HG03280 (cell line): ENCODE measurements around the gene SLC27A3.

ENCODE experiments used
- ATAC-seq: cut with Tn5 transposase; IDR thresholded peaks from one replicate; pipeline ENCODE4 v1.9.1; 2021; ENCODE audit warnings: mild to moderate bottlenecking, moderate library complexity; ENCODE audit not compliant: unreplicated experiment

Gene SLC27A3

DNA sequence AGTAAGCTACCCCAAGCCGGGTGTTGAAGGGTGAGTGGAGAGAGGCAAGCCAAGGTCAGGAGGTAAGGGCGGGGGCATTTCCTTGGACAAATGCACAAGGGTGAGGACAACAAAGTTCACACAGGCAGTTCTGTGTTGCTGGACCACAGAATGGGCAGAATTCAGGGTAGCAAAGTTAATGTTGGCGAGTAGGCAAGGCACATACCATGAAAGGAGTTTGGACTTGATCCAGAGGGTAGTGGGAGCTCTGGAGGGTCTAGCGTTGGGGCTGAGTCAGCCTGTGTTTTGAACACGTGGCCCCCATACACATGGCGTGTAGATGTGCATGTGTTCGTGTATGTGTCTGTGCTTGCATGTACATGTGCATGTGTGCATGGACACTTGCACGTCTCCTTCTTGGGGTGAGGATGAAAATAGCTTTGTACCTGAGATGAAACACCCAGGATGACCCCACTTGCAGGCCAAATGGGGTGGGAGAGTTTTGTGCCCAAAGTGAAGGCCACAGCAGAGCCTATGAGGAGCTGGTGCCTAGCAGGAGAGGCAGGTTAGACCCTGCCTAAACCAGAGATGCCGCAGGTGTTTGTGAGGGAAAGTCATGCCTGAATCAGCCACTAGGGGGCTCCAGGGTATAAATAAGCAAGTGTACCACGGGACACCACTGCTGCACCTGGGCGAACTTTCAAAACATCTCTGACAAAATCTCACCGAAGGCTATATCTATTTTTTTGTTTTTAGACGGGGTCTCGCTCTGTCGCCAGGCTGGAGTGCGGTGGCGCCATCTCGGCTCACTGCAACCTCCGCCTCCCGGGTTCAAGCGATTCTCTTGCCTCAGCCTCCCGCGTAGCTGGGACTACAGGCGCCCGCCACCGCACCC, 21.8 kb downstream of the SLC27A3 start:
- peak; percentile 52 for ATAC-seq

DNA sequence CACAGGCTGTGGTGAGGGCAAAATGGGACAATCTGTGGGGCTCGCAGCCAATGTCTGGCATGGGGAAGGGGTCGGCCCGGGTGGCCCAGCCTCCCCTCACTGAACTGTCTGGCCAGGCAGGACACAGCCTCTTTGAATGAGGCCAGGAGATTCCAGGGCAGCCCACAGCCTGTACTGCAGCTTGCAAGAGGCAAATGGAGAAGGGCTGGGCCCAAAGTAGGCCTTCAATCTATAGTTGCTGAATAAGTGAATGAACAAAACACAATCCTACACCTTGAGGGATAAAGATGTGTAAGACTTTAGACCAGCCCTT, 23.2 kb downstream of the SLC27A3 start:
- no peak for ATAC-seq

DNA sequence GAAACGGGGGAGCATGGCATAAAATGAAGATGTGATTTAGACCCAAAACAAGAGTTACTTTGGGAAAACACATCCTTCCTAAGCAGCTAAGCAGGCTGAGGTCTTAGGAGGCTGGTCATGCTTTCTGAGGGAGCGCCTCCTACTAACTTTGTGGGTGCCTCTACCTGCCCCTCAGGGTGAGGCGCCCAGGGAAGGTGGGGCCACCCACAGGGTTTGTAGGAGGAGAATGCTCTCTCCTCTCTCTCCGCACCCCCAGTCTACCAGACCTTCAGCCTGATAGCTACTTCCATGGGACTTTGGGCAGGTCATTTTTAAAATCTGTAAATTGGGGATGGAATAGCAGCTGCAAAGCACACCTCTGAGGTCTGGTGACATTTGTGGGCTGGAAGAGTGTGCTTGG, 23.8 kb downstream of the SLC27A3 start:
- no peak for ATAC-seq

DNA sequence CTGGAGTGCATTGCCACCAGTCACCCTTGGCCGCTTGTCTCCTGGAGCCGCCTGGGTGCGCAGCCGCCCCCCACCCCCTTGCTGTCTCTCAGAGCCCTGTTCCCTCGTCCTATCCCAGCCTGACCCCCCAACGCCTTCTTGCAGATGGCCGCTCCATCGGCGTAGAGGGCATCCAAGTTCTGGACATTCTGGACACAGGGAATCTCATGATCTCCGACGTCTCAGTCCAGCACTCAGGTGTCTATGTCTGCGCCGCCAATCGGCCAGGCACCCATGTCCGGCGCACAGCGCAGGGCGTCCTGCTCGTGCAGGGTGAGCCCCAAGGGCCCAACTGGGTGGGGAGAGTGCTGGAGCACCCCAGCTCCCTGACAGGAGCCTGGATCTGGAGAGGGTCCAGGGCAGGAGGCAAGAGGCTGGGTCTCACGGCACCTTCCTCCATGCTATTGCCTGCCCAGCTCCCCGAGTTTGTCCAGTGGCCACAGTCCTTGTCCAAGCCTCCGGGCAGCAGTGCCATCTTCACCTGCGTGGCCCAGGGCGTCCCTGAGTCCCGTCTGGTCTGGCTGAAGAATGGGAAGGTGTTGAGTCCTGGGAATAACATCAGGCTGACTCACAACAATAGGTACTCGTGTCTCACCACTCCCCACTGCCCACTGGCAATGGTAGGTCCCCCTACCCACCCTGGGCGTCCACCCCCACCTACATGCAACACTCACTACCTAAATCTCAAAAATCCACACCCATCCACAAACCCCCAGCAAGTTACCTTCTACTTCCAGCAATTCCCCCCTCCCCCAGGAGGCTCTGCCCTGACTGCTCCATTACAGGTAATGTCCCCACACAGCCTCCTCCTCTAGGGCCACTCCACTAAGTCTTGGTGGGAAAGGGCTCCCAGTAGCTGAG, 24.6 kb downstream of the SLC27A3 start:
- ATAC-seq, result no peak

DNA sequence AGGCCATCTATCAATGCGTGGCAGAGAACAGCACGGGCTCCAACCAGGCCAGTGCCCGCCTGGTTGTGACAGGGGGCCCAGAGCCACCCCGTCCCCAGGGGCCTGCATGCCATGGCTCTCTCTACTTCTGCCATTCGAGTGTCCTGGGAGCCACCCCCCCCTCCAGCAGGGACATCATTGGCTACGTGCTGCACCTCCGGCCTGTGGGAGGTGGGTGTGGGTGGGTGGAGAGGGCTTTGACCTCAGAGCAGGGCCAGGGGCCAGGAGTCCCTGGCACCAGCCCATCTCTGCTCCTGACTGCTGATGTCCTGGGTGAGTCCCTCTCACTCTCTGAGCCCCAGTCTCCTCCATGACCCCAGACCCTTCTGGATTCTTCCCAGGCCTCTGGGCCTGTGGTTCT, 25.3 kb downstream of the SLC27A3 start:
- no peak for ATAC-seq

DNA sequence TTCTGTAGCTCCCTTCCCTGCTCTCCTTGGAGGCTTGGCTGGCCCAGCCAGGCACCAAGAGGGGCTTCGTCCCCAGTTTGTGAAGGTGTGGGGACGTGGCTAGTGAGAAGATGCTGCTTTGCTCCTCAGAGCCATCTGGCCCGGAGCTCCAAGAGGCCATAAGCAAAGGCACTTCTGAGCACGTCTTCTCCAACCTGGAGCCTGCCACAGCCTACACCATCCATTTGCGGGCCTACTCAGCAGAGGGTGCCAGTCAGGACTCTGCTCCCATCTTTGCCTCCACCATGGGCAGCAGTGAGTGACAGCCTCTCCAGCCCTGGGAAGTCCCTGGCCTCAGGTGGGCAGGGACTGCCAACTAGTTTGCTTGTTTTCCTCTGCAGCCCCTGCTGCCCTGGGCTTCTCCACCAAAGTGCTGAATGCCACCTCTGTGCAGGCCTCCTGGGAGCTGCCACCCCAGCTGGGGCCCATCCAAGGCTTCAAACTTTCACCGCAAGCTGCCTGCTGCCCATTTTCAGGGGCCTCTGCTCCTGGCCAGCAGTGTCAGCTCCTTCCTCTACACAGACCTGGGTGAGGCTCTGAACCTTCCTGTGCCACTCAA, 25.9 kb downstream of the SLC27A3 start:
- ATAC-seq, result no peak

DNA sequence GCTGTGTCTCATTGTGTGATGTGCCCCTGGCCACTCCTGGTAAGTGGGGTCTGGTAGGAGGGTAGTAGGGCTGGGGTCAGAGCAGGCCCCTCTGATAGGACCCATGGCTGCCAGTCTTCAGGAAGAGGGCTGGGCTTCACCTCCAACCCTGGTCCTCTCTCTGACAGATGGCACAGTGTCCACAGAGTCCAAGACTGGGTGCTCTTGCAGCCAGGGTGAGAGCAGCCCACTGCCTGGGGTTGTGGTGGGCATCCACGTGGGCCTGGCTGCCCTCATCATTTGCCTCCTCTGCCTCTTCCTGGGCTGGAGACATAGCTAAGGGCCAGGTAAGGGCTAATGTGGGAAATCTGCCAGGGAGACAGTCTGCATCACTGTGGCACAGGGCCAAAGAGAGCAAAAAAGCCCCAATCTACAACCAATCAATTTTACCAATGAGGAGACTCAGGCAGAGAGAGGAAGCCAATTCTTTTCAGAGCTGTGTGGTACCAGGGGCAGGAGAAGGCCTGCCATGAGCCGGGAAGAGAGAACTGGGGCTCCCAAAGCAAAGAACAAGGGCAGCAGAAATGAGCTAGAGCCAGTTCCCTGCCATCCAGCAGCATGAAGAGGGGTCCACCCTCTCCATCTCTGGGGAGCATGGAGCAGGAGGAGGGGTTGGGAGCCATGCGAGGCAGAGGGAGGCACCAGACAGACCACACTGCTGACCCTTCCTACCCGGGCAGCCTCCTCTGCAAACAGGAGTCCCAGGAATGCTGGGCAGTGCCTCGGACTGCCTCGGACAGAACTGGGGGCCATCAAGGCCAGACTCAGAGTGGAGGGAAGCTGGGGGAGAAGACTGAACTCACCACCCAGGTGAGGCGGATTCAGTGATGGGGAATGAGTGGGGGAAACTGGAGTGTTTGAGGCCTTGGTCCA, 26.8 kb downstream of the SLC27A3 start:
- no peak for ATAC-seq

DNA sequence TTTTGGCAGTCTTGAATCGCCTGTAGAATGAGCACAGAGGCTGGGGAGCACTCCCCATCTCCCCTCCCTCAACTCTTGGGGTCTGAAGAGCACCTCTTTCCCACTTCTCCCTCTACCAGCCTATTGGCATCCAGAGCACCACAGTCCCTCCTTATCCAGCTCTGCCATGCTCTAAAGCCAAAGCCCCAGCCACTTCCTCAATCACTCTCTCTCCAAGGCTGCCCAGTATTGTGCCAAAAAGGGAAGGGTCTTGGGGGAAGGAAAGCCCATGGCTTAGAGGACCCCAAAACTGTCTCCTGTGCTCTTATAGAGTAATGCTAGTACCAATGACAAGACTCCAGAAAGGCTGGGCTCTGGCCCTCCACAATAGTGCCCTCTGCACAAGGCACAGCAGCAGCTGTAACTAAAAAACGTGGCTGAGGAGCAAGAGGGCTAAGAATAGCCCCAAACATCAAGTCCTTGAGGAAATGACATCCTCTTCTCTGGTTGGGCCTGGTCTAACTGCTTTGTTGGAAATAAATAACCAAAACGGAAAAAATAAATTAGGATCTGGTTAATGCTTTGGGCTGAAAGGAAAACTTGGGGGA, 28.4 kb downstream of the SLC27A3 start:
- no peak for ATAC-seq

DNA sequence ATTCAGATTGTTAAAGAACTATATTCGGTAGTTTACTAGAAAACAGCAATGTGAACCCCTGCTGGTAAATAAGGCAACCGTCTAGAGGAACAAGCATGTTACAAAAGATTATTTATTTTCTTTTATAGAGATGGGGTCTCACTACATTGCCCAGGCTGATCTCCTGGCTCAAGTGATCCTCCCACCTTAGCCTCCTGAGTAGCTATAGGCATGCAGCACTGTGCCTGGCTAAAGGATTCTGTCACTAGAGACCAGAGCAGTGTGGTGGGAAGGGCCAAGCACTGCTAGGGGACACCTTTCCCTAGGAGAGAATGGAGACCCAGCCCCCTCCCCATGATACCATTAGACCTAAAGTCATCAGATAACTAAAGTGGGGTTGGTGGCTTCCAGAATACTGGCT, 28.9 kb downstream of the SLC27A3 start:
- ATAC-seq, result no peak

DNA sequence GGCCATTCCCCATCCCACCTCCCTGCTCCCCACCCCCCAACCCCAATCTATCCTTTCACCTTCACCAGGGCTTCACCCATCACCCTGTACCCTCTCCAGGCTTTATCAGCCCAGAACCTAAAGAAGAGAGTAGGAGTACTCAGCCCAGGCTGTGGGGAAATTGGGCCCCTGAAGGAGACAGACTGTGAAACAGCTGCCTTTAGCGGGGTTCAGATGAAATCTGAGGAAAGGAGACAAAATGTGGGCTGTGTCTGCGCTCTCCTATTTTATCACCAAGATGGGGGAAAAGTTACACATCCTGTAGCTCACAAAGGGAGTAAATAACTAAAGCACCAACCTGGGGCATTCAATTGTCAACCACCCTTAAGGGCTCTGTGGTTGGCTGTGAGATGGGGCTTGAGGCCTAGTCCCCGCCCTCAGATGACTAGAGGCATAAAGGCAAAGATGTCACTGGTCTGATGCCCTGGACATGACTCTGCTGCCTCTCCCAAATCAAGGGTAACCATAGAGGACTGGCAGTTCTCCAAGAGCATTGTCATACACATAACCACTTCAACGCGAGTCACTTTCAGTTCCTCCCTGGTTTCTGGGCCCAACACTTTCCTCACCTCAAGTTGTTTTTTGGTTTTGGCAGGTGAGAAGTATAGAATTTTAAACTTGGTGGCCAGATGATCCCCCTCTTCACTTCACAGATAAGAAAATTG, 30.0 kb downstream of the SLC27A3 start:
- peak; percentile 89 for ATAC-seq

DNA sequence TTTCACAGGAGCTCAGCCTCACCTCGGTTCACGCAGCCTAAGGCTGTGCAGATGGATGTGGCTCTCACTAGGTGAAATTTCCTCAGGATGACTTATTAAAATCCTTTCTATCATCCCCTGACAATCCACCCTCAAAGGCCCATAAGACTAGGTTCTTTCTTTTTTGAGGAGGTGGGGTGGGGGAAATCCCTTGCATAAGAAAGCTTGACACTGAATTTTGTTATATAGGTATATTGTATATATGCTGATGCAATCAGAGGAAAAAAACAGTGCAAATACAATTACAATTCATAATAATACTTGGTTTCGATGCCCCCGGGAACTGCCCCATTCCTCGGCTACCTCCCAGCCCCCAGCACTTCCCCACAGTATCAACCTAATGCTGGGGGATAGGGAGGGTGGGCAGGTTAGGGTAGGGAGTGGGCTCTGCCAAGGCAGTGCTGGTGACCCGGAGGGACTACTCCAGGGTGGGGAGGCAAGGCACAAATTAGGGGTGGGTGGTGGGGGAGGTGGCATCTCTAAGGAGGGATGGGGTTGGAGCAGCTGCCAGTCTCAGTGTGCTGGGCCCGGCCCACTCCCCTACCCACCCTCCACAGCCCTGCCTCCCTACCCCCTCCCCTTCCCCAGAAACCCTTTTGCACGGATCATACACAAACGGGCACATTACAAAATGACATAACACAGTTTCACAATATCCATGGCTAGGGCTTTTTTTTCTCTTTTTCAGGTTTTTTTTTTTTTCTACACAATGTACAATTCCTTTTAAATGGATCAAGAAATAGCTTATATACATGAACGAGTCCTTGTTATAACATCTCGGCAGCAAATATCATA, 30.9 kb downstream of the SLC27A3 start:
- no peak for ATAC-seq

DNA sequence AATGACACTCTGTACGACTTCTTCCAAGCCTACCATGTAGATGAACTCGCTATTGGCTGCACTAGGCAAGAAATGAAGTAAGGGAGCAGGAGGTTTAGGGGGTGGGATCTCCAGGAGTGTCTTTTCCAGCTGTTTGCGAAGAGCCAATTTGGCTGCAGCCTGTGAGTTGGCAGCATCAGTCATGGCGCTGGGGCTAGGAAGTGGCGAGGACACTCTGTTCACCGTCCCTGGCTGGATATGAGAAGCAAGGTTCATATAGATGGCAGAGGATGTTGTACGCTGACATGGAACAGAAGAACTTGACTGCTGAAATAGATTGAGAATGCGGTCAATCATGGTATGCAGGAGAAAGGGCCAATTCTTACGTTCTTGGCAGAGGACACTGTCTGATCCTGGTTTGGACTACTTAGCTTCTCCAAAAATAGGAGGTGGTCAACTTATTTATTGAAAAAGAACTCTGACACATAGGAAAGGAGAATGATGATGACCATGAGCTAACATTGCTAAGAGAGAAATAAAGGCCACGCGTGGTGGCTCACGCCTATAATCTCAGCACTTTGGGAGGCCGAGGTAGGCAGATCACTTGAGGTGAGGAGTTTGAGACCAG, 41.2 kb downstream of the SLC27A3 start:
- ATAC-seq, result no peak

DNA sequence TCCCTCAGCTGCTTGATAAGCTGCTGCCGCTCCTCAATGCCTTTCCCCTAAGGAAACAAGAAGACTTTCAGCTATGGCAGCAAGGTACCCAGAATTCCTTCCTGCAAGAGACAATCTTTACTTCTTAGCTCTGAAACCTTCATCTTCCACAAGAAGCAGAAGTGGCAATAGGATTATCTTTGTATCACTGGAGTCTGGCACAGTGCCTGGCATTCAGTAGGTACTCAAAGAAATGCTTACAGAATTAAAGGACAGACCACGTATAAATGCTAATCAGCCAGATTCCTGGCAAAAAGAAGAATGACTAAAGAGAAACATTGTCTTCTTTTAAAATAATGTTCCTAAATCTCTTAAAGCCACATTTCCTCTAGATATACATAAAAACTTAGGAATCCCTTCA, 43.7 kb downstream of the SLC27A3 start:
- no peak for ATAC-seq

DNA sequence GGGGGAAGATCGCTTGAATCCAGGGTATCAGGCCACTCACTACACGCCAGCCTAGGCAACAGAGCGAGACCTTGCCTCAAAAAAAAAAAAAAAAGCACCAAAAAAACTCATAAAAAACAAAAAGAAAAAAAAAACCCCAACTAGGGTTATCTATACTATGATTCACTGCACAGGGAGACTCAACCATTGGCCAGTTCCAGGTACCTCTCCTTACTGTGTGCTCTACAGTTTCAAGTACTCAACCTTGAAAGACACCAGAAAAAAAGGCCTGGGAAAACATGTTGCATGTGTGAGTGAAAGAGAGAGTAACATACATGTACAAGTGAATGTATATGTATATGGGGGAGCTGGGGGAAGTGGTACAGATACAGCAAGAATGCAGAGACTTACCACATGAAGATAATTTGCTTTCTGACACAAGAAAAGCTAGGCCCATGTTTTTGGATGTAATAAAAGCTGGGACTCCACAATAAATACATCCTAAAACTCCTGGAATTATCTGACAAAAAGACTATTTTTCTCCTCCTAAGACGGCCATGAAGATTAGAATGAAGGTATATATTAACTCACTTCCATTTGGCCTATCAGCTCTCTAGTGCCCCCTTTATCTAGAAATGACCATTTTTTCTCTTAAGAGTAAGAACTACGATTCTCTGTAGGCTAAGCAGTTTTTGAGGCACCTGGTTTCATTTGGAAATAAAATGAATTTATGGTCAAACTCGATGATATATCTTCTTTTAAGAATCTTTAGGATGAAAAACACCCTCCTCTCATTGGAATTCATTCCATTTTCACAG, 52.2 kb downstream of the SLC27A3 start:
- no peak for ATAC-seq
